Jurkat, Clone E6-1 (cell line): ENCODE measurements around the gene SPATA24. TPM values are rescaled to one million over a fixed set of nuclear protein-coding genes. Genes with fewer than 3 reads are reported as not detected.
"Not testable (repeated sequence)": the region's sequence is repeated elsewhere in the genome, so short reads cannot be mapped to it uniquely, and the experiment has no call there.

Source experiments
- DNase-seq: peaks from one replicate; pipeline ENCODE4 v3.0.0-alpha.2; 2011; ENCODE audit warnings: low read depth, low spot score
- H3K4me3 ChIP-seq: 2 replicates; pipeline ENCODE4 v1.5.1; 2011; ENCODE audit warnings: mild to moderate bottlenecking, low read length, control low read depth, moderate library complexity
- polyA plus RNA-seq: library from polyadenylated mRNA; unstranded; fragments of >200 nt; gene quantifications from one replicate; pipeline ENCODE4 v1.2.1, GENCODE V29; 2012; ENCODE audit warnings: missing spikeins; ENCODE audit not compliant: insufficient read length, insufficient read depth

SPATA24 gene
- 11.2 TPM for polyA plus RNA-seq

DNA sequence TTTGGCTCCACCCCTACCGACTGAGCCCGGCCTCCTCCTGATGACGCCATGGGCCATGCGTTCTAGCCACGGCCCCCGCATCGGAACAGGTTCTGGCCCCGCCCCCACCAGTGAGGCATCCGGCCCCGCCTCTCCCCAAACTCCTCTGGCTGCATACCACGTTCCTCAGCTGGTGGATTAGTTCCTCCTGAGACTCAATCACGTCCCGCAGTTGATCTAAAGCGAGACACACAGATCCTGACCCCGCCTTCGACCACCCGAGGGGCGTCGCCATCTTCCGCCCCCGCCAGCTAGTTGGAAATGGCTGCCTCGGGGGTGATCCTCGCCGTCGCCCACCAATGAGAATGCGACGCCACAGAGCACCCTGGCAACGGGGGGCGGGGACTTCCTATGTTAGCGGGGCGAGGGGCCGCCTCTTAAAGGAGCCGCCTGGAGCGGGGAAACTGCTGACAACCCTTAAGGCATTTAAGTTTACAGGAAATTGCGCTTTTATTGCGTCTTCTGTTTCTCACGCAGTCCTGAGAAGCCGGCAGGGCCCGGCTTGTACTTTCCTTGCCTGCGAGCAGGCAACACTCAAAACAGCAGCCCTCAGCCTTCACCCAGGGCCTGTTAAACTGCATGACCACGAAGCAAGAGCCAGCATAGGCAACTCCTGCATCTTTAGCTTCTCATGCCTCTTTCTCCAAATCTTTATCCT lies at the start of gene SPATA24:
Gene SPATA24 (minus strand): TSS at position 303 of the 697 bp plus-strand sequence. CDS start 29 bp downstream, at position 274.
- DNase-seq: peak; percentile 97
- H3K4me3 ChIP-seq: peak within 1 kb of the TSS; percentile 68

DNA sequence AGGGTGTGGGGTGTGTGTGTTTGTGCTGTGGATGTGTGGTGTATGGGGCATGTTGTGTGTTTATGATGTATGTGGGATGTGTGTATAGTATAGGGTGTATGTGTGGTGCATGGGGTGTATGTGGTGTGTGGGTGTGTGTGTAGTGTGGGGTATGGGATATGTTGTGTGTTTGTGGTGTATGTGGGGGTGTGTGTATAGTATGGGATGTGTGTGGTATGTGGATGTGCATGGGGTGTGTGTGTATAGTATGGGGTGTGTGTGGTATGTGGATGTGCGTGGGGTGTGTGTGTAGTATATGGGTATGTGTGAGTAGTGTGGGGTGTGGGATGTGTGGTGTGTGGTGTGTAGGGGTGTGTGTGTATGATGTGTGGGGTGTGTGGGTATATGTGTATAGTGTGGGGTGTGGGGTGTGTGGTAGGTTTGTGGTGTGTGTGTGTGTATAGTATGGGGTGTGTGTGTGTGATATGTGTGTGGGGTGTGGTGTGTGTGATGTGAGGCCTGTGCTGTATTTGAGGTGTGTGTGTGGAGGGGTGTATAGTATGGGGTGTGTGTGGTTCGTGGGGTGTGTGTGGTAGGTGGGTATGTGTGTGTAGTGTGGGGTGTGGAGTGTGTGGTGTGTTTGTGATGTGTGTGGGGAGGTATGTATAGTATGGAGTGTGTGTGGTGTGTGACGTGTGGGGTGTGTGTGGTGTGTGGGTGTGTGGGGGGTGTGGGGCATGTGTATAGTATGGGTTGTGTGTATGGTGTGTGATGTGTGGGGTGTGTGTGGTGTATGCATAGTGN lies 48.2 kb upstream of the SPATA24 start:
- H3K4me3 ChIP-seq: no peak overlapping the region
- DNase-seq: no peak

- H3K4me3 ChIP-seq: no peak overlapping the region
- DNase-seq: no peak
These were observed 47.3 kb upstream of the SPATA24 start for GRCh38 chr5:139451176-139451575.

DNA sequence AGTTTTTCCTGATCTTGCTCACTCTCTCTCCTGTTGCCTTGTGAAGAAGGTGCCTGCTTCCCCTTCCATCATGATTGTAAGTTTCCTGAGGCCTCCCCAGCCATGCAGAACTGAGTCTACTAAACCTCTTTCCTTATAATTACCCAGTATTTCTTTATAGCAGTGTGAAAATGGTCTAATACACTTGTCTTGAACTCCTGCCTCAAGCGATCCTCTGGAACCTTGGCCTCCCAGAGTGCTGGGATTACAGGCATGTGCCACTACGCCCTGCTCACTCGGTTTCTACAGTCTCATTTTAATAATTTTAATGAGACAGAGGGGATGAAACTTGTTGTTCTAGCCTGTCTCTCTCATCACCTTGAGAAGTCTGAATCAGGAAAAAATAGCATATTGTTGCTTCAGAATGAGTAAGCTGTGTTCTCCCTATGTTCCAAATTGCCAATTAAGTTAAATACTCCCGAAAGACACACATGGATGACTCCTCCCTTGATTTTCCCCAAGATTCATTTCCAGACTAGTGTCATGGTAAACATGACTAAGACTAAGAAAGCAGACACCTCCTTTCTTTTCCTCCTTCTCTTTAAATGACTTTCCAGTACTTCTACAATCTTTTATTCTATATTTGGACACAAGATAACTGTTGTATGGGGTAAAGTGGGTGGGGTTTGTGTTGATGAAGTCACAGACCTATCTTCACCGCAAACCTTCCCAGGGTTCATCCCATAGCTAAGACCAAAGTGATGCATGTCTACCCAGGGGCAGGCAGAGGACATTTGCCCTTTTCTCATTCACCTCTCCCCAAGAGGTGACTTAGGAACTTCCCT lies 43.3 kb upstream of the SPATA24 start:
- no peak overlapping the region for H3K4me3 ChIP-seq
- DNase-seq: no peak

DNA sequence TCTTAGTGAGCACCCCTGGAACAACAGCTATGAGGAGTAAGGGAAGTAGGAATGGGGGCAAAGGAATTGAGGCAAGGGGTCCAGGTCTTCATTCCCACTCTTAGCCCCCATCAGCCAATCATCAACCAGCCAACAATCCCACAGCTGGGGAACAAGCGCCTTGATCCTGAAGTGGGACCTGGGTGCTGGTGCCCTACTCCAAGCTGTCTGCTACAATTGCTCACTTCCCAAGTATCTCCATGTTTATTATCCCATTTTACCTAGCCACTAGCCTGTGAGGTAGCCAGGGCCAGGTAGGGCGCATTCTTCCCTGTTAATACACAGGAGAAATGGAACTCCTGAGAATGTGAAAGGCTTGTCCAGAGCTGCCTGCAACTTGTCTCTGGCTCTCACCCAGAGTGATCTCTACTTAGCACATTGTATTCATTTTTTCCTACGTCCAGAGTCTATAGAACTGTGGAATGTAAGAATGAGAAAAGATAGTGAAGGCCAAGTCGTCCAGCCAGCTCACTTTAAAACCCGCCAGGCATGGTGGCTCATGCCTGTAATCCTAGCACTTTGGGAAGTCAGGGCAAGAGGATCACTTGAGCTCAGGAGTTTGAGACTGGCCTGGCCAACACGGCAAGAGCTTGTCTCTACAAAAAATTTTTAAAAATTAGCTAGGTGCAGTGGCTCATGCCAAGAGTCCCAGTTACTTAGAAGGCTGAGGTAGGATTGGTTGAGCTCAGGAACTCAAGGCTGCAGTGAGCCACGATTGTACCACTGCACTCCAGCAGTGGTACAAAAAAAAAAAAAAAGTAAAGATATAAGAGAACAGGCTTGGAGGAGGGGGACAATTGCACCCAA lies 41.7 kb upstream of the SPATA24 start:
- no peak overlapping the region for H3K4me3 ChIP-seq
- no peak for DNase-seq

- DNase-seq: no peak
- no peak overlapping the region for H3K4me3 ChIP-seq
These were observed 40.1 kb upstream of the SPATA24 start for GRCh38 chr5:139443831-139444453.

DNA sequence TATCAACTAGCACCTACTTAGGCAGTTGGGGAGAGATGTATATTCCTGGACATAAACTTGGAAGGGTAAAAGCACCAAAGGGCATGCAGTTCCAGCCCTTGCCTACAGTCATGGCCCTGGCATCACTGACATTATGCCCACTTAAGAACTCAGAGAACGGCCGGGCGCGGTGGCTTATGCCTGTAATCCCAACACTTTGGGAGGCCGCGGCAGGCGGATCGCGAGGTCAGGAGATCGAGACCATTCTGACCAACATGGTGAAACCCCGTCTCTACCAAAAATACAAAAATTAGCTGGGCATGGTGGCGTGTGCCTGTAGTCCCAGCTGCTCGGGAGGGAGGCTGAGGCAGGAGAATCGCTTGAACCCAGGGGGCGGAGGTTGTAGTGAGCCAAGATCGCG lies 36.5 kb upstream of the SPATA24 start:
- not testable (repeated sequence) for H3K4me3 ChIP-seq, DNase-seq

DNA sequence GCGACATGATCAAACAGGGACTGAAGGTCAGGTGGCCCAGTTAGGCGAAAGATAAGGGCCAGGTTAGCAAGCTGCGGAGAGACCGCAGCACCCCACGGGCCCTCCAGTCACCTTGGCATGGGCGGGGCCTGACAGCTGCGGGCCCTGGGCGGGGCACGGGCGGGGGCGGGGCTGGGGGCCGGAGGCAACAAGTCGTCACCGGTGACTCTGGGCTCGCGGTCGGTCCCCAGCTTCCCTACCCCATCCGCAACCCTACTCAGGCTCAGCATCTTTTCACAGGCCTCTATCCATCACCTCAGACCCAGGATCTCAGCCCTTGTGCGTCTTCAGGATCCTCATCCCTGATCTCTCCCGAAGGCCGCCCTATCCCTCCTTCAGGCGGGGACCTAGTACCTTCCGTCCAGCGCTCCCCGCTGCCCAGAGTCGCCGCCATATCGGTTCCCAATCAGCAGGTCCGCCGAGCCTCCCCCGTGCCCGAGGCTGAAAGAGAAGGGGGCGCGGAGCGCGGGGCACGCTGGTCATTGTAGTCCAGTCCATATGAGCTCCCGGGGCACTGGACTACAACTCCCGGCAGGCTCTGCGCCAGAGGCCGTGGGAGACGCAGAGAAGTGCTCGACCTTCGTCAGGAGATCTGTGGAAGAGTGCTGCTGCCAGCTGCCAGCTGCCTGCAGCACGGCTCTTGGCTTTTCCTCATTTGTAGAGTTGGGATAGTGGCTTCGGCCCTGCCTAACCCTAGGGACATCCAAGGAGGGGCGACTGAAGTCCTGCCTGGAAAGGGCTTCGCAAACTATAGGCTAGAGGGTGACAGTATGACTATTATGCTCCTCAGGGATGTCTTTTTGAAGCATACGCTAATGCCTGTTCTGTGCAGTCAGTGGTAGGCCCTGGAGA lies 35.4 kb upstream of the SPATA24 start, which contains the start of gene DNAJC18:
Gene DNAJC18 (minus strand): TSS at position 513 of the 891 bp plus-strand sequence. CDS start 80 bp downstream, at position 433.
- DNase-seq: peak; percentile 76
- H3K4me3 ChIP-seq: peak within 1 kb of the TSS; percentile 93

- peak overlapping the region; percentile 93 for H3K4me3 ChIP-seq
- DNase-seq: no peak
These were observed 34.8 kb upstream of the SPATA24 start for GRCh38 chr5:139438707-139439012.

GRCh38 chr5:139435676-139436075 lies 31.8 kb upstream of the SPATA24 start:
- DNase-seq: no peak
- H3K4me3 ChIP-seq: no peak overlapping the region

GRCh38 chr5:139431706-139432105 lies 27.8 kb upstream of the SPATA24 start:
- DNase-seq: no peak
- no peak overlapping the region for H3K4me3 ChIP-seq

DNA sequence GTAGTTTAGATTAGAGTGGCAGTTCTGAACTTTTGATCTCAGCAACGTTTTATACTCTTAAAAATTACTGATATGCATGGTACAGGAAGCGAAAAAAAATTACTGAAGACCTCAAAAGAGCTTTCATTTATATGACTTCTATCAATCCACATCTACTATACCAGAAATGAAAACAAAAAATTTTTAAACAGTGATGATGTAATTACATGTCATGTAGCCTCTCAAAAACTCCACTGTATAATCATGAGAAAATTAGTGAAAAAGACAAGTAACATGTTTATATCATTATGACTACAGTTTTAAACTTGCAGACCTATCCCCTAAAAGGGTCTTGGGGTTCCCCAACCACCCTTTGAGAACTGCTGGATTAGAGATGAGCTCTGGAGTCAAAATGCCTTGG lies 26.1 kb upstream of the SPATA24 start:
- no peak for DNase-seq
- H3K4me3 ChIP-seq: no peak overlapping the region

DNA sequence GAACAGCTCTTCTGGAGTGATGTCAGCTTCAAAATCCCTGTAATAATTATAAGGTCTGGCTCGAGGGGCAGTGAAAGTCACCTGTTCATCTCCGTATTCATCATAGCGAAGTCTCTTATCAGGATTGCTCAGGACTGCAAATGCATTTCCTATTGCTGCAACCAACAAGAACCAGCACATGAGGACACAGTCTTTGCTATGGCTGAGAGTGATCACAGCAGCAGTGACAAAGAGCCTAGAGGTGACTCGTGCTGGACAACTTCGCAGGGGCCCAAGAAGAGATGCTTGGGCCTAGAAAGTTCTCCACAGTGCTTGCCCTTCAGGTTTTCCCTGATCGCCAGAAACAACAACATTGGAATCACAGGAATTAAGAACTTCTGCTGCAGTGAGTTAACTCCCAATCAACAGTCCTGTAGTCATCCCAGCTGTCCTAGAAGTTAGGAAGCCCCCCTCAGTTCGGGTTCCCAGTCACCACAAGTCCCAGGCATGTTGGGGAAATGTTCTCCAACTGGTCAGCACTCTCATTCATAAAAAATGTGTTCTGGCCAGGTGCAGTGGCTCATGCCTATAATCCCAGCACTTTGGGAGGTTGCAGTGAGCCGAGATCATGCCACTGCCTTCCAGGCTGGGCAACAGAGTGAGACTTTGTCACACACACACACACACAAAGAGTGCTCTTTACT lies 22.5 kb upstream of the SPATA24 start:
- no peak for DNase-seq
- H3K4me3 ChIP-seq: no peak overlapping the region

DNA sequence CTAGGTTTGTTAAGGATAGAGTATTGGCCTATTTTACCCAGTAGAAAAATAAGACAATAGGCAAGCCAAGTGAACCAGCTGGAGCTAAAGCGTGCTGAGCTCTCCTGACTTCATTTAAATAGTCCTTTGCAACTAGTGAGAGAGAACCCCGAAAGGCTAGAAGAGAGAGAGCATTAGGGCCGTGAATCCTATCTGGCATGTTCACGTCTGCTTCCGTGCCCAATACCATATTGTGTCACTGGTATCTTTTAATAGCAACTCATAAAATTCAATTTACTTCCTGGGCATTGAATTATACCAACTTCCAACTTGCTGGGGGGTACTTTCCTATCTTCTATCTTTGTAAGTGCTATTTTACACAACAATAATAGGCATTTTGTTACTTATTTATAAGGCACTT lies 21.6 kb upstream of the SPATA24 start:
- no peak overlapping the region for H3K4me3 ChIP-seq

GRCh38 chr5:139422307-139422893 lies 18.5 kb upstream of the SPATA24 start:
- H3K4me3 ChIP-seq: no peak overlapping the region
- DNase-seq: peak; percentile 78

More for the DNA sequence above, 21.6 kb upstream of the SPATA24 start:
- no peak for DNase-seq
